ENCODE data around the gene PALLD.

The PALLD gene

DNA sequence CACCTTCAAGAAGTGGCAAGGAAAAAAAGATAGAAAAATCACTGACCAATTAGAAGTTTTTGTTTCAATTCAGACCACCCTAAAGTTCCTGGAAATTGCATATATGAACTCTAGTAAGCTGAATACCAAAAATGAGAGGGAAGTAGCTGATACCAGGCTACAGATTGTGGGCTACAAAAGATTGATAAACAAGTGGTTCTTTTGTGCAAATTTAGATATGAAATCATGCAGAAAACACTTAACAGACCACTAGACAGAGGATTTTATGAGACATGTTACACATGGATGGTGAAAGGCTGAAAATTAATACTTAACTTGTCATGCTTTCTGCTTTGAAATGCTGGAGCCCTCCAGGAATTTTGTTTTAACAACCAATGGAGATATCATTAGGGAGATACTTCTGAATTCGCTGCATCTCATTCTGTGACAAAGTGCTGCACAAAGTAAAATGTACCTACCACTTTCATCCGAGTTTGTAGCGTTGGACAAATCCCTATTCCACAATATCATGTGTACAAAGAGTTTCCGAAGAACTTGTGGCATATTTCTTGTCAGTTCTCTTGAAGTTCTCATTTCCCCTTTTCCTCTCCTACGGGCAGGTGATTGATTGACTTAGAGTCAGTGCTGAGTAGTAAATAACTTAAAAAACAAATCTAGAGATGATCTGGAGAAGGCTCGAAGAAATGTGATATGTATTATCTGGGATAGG, 235.0 kb downstream of the PALLD start:
- H3K27me3 Mint-ChIP-seq (ENCODE audit: low read depth), result no peaks in the 10 kb centered on the region
- H3K4me1 Mint-ChIP-seq, result peaks cover 60% of the 10 kb centered on the region
- peak overlapping the region; percentile 44 to 84 (median 75) for H3K27ac Mint-ChIP-seq
- no peak overlapping the region for H3K4me3 Mint-ChIP-seq
- peaks cover 16% of the 10 kb centered on the region for H3K9me3 Mint-ChIP-seq
- H3K36me3 Mint-ChIP-seq (ENCODE audit: low read depth), result peaks cover 67% of the 10 kb centered on the region
- TF ChIP-seq CTCF (IDR thresholded peaks at IDR 0.05; ENCODE audit: unreplicated experiment in 3 of 3), result no peak

GRCh38 chr4:168732714-168733113, 235.9 kb downstream of the PALLD start:
- no peak for TF ChIP-seq CTCF (IDR thresholded peaks at IDR 0.05; ENCODE audit: unreplicated experiment in 3 of 3)

GRCh38 chr4:168734703-168735678, 238.1 kb downstream of the PALLD start:
- no peaks in the 10 kb centered on the region for H3K9me3 Mint-ChIP-seq
- peaks cover 57% of the 10 kb centered on the region for H3K36me3 Mint-ChIP-seq (ENCODE audit: low read depth)
- peak overlapping the region; percentile 15 to 41 (median 18) for H3K4me3 Mint-ChIP-seq

More at GRCh38 chr4:168732714-168733113, 235.9 kb downstream of the PALLD start:
- H3K27ac Mint-ChIP-seq, result peak overlapping the region; percentile 44 to 84 (median 75)
- no peaks in the 10 kb centered on the region for H3K27me3 Mint-ChIP-seq (ENCODE audit: low read depth)
- peaks cover 8% of the 10 kb centered on the region for H3K9me3 Mint-ChIP-seq
- H3K4me3 Mint-ChIP-seq, result no peak overlapping the region
- peaks cover 69% of the 10 kb centered on the region for H3K4me1 Mint-ChIP-seq
- peaks cover 67% of the 10 kb centered on the region for H3K36me3 Mint-ChIP-seq (ENCODE audit: low read depth)

GRCh38 chr4:168735735-168736134, 238.9 kb downstream of the PALLD start:
- peak overlapping the region; percentile 5 to 41 (median 15) for H3K4me3 Mint-ChIP-seq
- TF ChIP-seq CTCF (IDR thresholded peaks at IDR 0.05; ENCODE audit: unreplicated experiment in 3 of 3), result no peak
- H3K27ac Mint-ChIP-seq, result peak overlapping the region; percentile 93 to 95 (median 95)
- H3K4me1 Mint-ChIP-seq, result peaks cover 76% of the 10 kb centered on the region
- peaks cover 52% of the 10 kb centered on the region for H3K36me3 Mint-ChIP-seq (ENCODE audit: low read depth)
- no peaks in the 10 kb centered on the region for H3K9me3 Mint-ChIP-seq
- H3K27me3 Mint-ChIP-seq (ENCODE audit: low read depth), result no peaks in the 10 kb centered on the region

More at GRCh38 chr4:168734703-168735678, 238.1 kb downstream of the PALLD start:
- no peak for TF ChIP-seq CTCF (IDR thresholded peaks at IDR 0.05; ENCODE audit: unreplicated experiment in 3 of 3)
- Mint-ChIP-seq H3K27me3 (ENCODE audit: low read depth) (no peaks in the 10 kb centered on the region), H3K27ac (peak overlapping the region; percentile 93 to 95 (median 95)), H3K4me1 (peaks cover 80% of the 10 kb centered on the region)

DNA sequence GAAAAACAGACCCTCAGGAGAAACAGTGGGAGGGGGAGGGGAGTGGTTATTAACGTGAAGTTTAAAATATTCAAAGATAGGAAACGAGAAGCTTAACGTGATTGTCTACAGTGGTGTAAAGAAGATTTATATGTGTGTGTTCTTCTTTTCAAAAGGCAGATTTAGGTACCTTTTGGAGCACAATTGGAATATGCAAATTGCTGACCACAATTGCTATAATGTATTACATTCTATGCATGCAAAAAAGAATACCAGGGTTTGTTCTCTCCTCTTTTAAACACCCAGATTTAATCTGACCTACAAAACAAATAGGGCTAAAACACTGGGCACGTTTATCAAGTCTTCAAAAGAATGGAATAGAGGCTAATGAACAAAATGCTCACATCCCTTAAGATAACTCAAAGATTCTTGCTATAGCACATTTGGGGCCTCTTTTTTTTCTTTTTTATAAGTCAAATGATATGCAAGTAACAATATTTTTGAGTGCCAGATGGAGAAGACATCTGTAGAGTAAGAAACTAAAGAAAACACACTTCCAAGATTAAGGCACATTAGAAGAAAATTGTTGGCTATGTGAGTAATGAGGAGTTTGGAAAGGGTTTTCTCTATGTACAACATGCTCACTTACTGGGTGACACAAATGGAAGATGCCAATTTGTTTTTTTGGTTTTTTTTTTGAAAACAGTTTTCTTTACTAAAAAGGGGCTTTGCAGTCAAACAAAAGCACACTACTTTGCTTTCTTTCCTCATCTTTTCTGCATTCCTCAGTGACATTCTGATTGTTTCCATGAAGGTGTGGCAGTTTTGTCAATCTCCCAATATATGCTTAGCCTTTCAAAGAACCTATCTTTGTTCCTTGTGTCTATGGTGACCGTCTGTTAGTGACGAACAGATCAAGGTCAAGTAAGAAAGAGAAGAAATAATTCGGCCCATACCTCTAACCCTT, 240.3 kb downstream of the PALLD start:
- Mint-ChIP-seq H3K27ac (peak overlapping the region; percentile 93 to 95 (median 95)), H3K27me3 (ENCODE audit: low read depth) (no peaks in the 10 kb centered on the region), H3K36me3 (ENCODE audit: low read depth) (peaks cover 53% of the 10 kb centered on the region), H3K4me1 (peaks cover 73% of the 10 kb centered on the region), H3K4me3 (peak overlapping the region in 2 of 3 experiments; percentile 6 to 20), H3K9me3 (no peaks in the 10 kb centered on the region)
- no peak for TF ChIP-seq CTCF (IDR thresholded peaks at IDR 0.05; ENCODE audit: unreplicated experiment in 3 of 3)

Data from nephron (organoid).